NCI-H1092 (cell line): ENCODE results near the gene C10orf53.
"Not testable (repeated sequence)": the region's sequence is repeated elsewhere in the genome, so short reads cannot be mapped to it uniquely, and the experiment has no call there.

ENCODE experiments used
- DNase-seq: peaks from one replicate; lab custom pipeline; 2025; lab: John Stamatoyannopoulos, UW

C10orf53 gene

GRCh38 chr10:49652421-49653272, 26.8 kb upstream of the C10orf53 start:
- no peak for DNase-seq

GRCh38 chr10:49653273-49653929, 26.1 kb upstream of the C10orf53 start:
- DNase-seq = no peak

GRCh38 chr10:49654036-49654693, 25.3 kb upstream of the C10orf53 start:
- DNase-seq = no peak

- no peak for DNase-seq
Measured at GRCh38 chr10:49655099-49655498, 24.4 kb upstream of the C10orf53 start.

DNA sequence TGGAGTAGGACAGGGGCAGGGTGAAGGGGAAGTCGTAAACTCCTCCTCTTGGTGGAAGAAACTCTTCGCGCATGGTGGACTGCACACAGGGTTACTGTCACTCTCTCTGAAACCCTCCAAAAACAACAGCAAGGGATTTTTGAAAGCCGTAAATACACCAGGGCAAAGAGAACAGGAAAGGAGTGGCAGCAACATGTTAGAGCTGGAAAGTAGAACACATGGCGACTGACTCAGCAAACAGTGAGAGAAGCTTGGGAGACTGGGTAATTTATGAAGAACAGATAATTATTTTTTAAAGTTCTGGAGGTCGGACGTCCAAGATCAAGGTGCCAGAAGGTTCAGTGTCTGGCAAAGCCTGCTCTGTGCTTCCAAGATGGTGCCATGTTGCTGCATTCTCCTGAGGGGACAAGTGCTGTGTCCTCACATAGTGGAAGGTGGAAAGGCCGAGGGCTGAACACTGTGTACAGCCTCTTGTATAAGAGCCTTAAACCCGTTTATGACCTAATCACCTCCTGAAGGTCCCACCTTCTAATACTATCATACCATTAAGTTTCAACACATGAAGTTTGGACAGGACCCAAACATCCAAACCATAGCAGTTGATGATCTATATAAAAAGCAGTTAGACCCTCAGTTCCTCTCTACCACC, 22.5 kb upstream of the C10orf53 start:
- no peak for DNase-seq

DNA sequence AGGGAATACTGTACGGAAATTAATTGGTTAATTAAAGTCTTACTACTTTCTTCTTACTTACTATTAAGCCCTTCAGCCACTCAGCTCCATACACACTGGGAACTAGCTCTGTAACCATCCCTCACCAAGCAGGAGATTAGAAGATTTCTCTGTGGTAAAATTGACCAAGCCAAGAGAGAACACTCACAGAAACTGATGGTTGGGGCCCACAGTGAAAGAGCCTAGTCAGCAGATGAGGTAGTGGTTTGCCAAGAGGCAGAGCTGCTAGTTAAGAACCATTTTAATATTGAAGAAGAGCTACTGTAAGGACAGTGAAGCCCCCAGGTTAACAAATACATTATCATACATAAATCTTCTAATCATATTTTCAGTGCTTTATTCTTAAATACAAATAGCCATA, 21.8 kb upstream of the C10orf53 start:
- DNase-seq = no peak

- no peak for DNase-seq
Measured at GRCh38 chr10:49661140-49661856, 18.2 kb upstream of the C10orf53 start.

DNA sequence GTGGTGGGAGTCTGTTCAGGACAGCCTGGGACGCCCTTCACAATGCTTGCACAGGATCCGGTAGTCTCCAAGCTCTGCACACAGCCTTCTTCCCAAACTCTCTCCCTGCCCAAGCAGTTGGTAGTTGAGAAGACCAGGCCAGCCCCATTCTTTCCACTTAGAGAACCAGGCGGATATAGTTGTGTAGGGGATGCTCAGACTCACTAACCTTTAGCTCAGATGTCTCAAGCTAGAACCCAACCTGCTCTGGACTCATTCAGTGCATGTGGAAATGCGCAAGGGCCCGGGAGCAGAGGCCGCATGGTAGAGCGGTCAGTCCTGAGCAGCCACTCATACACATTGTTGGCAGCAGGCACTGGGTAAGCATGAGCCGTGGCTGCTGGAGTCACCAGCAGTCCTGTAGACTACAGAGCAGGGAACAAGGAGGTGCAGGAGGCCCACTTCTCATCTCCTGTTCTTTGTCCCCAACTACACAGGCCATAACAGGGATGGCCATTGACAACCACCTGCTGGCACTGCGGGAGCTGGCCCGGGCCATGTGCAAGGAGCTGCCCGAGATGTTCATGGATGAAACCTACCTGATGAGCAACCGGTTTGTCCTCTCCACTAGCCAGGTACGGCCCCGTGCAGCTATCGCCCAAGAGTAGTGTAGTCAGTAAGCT, 17.2 kb upstream of the C10orf53 start:
- DNase-seq = no peak

DNA sequence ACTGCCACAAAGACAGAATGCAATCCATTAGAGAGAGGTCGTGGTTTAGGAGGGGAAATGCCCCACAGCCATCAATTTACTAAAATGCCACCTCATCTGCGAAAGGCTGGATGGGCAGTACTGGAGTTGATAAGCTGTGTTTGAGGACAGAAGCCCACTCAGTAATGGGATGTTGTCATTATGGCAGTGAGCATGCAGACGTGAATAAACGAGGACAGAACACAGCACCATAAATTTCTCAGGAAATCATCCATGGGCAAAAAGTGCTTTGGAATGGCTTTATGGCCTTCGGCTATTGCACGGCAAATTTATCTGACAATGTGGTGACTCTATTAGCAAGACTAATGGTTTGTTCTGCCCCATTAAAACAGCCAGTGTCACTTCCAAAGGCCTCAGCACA, 15.9 kb upstream of the C10orf53 start:
- no peak for DNase-seq

DNA sequence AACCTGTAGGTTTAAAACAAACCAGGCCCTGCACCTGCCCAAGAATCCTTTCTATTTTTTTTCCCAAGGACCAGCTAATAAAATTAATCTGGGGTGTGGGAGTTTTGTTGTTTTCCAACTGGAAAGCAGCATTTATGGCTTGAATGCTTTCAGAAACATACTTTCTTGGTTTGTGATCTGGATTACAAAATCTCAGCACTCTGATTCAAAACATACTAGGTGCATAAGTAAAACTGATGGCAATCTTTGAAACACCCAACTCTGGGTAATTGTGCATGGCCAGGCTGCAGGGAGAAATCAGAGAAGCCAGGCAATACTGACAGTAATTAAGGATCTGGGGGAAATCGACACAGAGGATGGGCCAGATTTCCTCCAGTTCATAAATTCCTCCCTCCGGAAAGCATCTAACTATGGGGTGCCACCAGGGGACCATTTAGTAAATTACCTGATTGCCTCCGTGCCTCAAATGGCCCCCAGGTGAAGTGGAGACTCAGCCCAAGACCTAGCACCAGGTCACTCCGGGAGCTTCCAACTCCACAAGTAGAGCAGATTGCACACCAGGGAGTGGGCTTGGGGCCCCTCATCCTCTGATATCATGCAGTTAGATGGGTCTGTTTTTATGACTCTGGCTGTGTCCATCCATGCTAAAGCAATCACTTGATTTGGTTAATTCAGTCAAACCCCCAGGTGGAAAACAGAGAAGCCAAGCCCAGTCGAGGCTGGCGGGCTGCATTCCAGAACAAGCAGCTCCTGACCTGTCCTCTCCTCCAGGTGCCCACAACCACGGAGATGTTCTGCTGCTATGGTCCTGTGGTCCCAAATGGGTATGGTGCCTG, 15.2 kb upstream of the C10orf53 start:
- no peak for DNase-seq

DNA sequence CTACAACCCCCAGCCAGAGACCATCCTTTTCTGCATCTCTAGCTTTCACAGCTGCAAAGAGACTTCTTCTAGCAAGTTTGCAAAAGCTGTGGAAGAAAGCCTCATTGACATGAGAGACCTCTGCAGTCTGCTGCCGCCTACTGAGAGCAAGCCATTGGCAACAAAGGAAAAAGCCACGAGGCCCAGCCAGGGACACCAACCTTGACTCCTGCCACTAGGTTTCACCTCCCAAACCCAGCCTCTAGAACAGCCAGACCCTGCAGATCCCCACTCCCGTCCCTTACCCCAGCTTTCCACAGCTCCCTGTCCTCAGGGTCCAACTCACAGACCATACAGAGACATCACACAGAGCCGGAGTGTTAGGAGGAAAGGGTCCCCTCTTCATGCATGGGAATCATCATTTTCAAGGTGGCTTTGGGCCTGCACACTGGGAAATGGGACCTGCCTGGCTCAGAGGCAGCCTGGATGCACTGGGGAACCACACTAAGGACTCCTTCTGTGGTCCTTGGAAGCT, 14.6 kb upstream of the C10orf53 start:
- no peak for DNase-seq

- DNase-seq = no peak
Measured at GRCh38 chr10:49666054-49666615, 13.3 kb upstream of the C10orf53 start.

GRCh38 chr10:49666685-49667084, 12.8 kb upstream of the C10orf53 start:
- no peak for DNase-seq

DNA sequence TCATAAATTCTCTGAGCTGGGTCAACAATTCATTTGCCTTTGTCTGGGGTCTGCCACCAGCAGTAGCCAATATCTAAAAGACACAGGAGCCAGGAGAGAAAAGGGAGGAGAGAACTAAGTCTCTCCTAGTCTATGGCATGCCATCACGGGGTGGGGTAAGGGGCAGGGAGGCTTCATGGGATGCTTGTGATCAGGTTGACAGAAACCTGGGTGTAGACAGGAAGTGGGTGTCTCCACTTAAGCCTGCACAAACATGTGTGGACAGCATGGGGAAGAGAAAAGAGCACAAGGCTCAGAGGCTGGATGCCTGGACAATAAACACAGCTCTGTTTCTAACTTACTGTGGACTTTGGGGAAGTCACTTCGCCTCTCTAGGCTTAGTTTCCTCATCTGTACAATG, 11.5 kb upstream of the C10orf53 start:
- no peak for DNase-seq

- no peak for DNase-seq
Measured at GRCh38 chr10:49668684-49669083, 10.8 kb upstream of the C10orf53 start.

DNA sequence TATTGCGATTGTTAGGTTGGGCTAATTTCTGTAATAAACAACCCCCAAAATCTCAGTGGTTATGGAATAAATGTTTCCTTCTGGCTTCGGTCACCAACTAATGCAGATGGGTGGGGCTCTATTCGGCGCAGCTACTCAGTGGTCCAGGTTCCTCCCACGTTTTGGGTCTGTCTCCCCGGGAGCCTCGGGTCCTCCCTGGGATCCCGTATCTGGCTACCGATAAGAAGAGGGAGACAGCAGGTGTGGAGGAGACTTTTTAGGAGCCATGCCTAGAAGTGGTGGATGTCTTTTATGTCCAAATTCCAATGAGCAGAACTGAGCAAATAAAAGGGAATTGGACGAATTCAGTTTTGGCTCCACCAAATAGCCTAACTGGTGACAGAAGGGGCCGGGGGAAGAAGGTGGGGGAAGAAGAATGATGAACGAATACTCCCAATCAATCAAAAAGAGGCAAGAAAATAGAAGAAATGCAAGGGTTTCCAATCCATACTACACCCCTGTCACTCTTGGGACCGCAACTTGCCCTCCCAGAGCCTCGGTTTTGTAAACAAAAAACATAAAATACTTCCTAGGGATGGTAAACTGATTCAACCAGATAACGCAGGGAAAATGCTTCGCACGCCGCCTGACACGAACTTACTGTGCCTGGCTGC, 498 bp upstream of the C10orf53 start:
- no peak for DNase-seq

DNA sequence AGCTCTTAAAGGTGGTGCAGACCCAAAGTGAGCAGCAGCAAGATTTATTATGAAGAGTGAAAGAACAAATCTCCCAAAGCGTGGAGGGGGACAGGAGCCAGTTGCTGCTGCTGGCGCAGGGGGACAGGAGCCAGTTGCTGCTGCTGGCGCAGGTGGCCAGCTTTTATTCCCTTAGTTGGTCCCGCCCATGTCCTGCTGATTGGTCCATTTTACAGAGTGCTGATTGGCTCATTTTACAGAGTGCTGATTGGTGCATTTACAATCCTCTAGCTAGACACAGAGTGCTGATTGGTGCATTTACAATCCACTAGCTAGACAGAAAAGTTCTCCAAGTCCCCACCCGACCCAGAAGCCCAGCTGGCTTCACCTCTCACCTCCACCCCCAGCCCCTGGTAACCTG, 3.0 kb downstream of the C10orf53 start:
- DNase-seq = not testable (repeated sequence)

DNA sequence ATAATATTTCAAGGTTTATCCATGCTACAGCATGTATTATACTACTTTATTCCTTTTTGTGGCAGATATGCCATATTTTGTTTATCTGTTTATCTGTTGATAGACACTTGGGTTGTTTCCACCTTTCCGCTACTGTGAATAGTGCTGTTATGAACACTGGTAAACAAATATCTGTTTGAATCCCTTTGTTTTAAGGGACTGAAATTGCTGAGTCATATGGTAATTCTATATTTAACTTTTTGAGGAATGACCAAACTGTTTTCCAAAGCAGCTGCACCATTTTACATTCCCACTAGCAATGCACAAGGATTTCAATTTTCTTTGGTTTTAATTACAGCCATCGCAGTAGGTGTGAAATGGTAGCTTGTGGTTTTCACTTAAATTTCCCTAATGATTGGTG, 3.4 kb downstream of the C10orf53 start:
- DNase-seq = no peak

DNA sequence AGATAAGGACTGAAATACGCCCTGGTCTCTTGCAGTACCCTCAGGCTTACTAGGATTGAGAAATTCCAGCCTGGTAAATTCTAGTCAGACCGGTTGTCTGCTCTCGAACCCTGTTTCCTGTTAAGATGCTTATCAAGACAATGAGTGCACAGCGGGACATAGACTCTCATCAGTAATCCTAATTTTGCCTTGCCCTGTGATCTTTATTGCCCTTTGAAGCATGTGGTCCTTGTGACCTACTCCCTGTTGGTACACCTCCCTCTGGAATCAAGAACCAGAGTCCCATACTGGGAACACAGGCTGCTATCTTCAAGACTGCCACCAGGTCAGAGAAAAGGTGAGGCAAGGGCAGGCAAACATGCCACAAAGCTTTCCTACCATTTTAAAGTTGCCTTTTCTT, 7.2 kb downstream of the C10orf53 start:
- DNase-seq = no peak
